Measurements from ENCODE around the gene IGF2. TPM values are rescaled to one million over a fixed set of nuclear protein-coding genes. Genes with fewer than 3 reads are reported as not detected.

The IGF2 gene
- total and polyA plus RNA-seq, 5 donors, result 34.6 to 94.1 (median 53.7) TPM

GRCh38 chr11:2121227-2122130, 17.7 kb downstream of the IGF2 start:
- H3K4me3 ChIP-seq (ENCODE audit: low read length), result no peak overlapping the region
- DNase-seq, result no peak
- no peaks in the 10 kb centered on the region for H3K4me1 ChIP-seq (ENCODE audit: control insufficient read depth, insufficient read depth, low read length)
- WGBS, result 84% methylated on average over 21 of the region's 21 CpGs
- no peak overlapping the region for H3K27ac ChIP-seq (ENCODE audit: low read length)
- ATAC-seq, result peak; percentile 13 to 36
- H3K9me3 ChIP-seq (ENCODE audit: control insufficient read depth, low read length), result no peaks in the 10 kb centered on the region
- intact Hi-C loops (cut with DNase I), result no loop called here
- H3K27me3 ChIP-seq (ENCODE audit: control insufficient read depth, insufficient read depth), result no peaks in the 10 kb centered on the region

GRCh38 chr11:2120359-2121100, 18.7 kb downstream of the IGF2 start:
- Histone ChIP-seq H3K9me3 (ENCODE audit: control insufficient read depth, low read length) (no peaks in the 10 kb centered on the region), H3K27me3 (ENCODE audit: control insufficient read depth, insufficient read depth) (no peaks in the 10 kb centered on the region), H3K4me1 (ENCODE audit: control insufficient read depth, insufficient read depth, low read length) (no peaks in the 10 kb centered on the region), H3K27ac (ENCODE audit: low read length) (no peak overlapping the region), H3K4me3 (ENCODE audit: low read length) (no peak overlapping the region)
- ATAC-seq (no peak), DNase-seq (no peak)
- intact Hi-C loops (cut with DNase I), result no loop called here
- 52% methylated on average over 23 of the region's 23 CpGs for WGBS

GRCh38 chr11:2118677-2119076, 20.5 kb downstream of the IGF2 start:
- Histone ChIP-seq H3K27me3 (ENCODE audit: control insufficient read depth, insufficient read depth) (no peaks in the 10 kb centered on the region), H3K4me1 (ENCODE audit: control insufficient read depth, insufficient read depth, low read length) (no peaks in the 10 kb centered on the region), H3K4me3 (ENCODE audit: low read length) (no peak overlapping the region), H3K9me3 (ENCODE audit: control insufficient read depth, low read length) (no peaks in the 10 kb centered on the region), H3K27ac (ENCODE audit: low read length) (no peak overlapping the region)
- ATAC-seq, result no peak
- intact Hi-C loops (cut with DNase I), result no loop called here
- WGBS, result 81% methylated on average over 4 of the region's 4 CpGs
- no peak for DNase-seq

- 91% methylated on average over 1 of the region's 1 CpG for WGBS
Measured at GRCh38 chr11:2116680-2117079, 22.5 kb downstream of the IGF2 start.

GRCh38 chr11:2115308-2115707, 23.9 kb downstream of the IGF2 start:
- no peak overlapping the region for H3K4me3 ChIP-seq (ENCODE audit: low read length)
- peak in 1 of 2 donors; percentile 20 for ATAC-seq
- no peaks in the 10 kb centered on the region for H3K4me1 ChIP-seq (ENCODE audit: control insufficient read depth, insufficient read depth, low read length)
- DNase-seq, result no peak
- no peaks in the 10 kb centered on the region for H3K27me3 ChIP-seq (ENCODE audit: control insufficient read depth, insufficient read depth)
- H3K27ac ChIP-seq (ENCODE audit: low read length), result no peak overlapping the region
- WGBS, result 95% methylated on average over 12 of the region's 12 CpGs
- intact Hi-C loops (cut with DNase I), result no loop called here
- no peaks in the 10 kb centered on the region for H3K9me3 ChIP-seq (ENCODE audit: control insufficient read depth, low read length)

More at GRCh38 chr11:2116680-2117079, 22.5 kb downstream of the IGF2 start:
- Histone ChIP-seq H3K4me3 (ENCODE audit: low read length) (no peak overlapping the region), H3K27ac (ENCODE audit: low read length) (no peak overlapping the region), H3K4me1 (ENCODE audit: control insufficient read depth, insufficient read depth, low read length) (no peaks in the 10 kb centered on the region), H3K9me3 (ENCODE audit: control insufficient read depth, low read length) (no peaks in the 10 kb centered on the region), H3K27me3 (ENCODE audit: control insufficient read depth, insufficient read depth) (no peaks in the 10 kb centered on the region)
- intact Hi-C loops (cut with DNase I), result no loop called here
- no peak for ATAC-seq
- DNase-seq, result no peak

GRCh38 chr11:2114430-2115241, 24.6 kb downstream of the IGF2 start:
- DNase-seq (peak in 2 of 3 donors; percentile 66 to 72), ATAC-seq (peak; percentile 49 to 65)
- no peak overlapping the region for H3K4me3 ChIP-seq (ENCODE audit: low read length)
- intact Hi-C loops (cut with DNase I), result no loop called here
- H3K27ac ChIP-seq (ENCODE audit: low read length), result no peak overlapping the region
- H3K9me3 ChIP-seq (ENCODE audit: control insufficient read depth, low read length), result no peaks in the 10 kb centered on the region
- no peaks in the 10 kb centered on the region for H3K27me3 ChIP-seq (ENCODE audit: control insufficient read depth, insufficient read depth)
- H3K4me1 ChIP-seq (ENCODE audit: control insufficient read depth, insufficient read depth, low read length), result no peaks in the 10 kb centered on the region
- WGBS, result 71% methylated on average over 32 of the region's 32 CpGs

- no peak for ATAC-seq
- 83% methylated on average over 11 of the region's 11 CpGs for WGBS
- Histone ChIP-seq H3K4me3 (ENCODE audit: low read length) (no peak overlapping the region), H3K9me3 (ENCODE audit: control insufficient read depth, low read length) (no peaks in the 10 kb centered on the region), H3K27ac (ENCODE audit: low read length) (no peak overlapping the region), H3K4me1 (ENCODE audit: control insufficient read depth, insufficient read depth, low read length) (no peaks in the 10 kb centered on the region), H3K27me3 (ENCODE audit: control insufficient read depth, insufficient read depth) (no peaks in the 10 kb centered on the region)
- intact Hi-C loops (cut with DNase I), result no loop called here
- DNase-seq, result no peak
Measured at GRCh38 chr11:2113776-2114175, 25.4 kb downstream of the IGF2 start.

GRCh38 chr11:2110521-2110920, 28.7 kb downstream of the IGF2 start:
- intact Hi-C loops (cut with DNase I), result no loop called here
- Histone ChIP-seq H3K9me3 (ENCODE audit: control insufficient read depth, low read length) (no peaks in the 10 kb centered on the region), H3K4me1 (ENCODE audit: control insufficient read depth, insufficient read depth, low read length) (no peaks in the 10 kb centered on the region), H3K4me3 (ENCODE audit: low read length) (no peak overlapping the region), H3K27me3 (ENCODE audit: control insufficient read depth, insufficient read depth) (no peaks in the 10 kb centered on the region), H3K27ac (ENCODE audit: low read length) (no peak overlapping the region)
- no peak for ATAC-seq
- DNase-seq, result no peak
- 87% methylated on average over 12 of the region's 12 CpGs for WGBS

- H3K4me3 ChIP-seq (ENCODE audit: low read length), result no peak overlapping the region
- H3K4me1 ChIP-seq (ENCODE audit: control insufficient read depth, insufficient read depth, low read length), result no peaks in the 10 kb centered on the region
- no peak overlapping the region for H3K27ac ChIP-seq (ENCODE audit: low read length)
- H3K9me3 ChIP-seq (ENCODE audit: control insufficient read depth, low read length), result no peaks in the 10 kb centered on the region
- H3K27me3 ChIP-seq (ENCODE audit: control insufficient read depth, insufficient read depth), result no peaks in the 10 kb centered on the region
- intact Hi-C loops (cut with DNase I), result no loop called here
- WGBS, result 21% methylated on average over 14 of the region's 14 CpGs
- ATAC-seq, result peak; percentile 55 to 58
- DNase-seq, result peak in 2 of 3 donors; percentile 62 to 66
Measured at GRCh38 chr11:2109541-2110019, 29.6 kb downstream of the IGF2 start.

GRCh38 chr11:2108675-2109491, 30.3 kb downstream of the IGF2 start:
- Histone ChIP-seq H3K27me3 (ENCODE audit: control insufficient read depth, insufficient read depth) (no peaks in the 10 kb centered on the region), H3K4me1 (ENCODE audit: control insufficient read depth, insufficient read depth, low read length) (no peaks in the 10 kb centered on the region), H3K4me3 (ENCODE audit: low read length) (no peak overlapping the region), H3K9me3 (ENCODE audit: control insufficient read depth, low read length) (no peaks in the 10 kb centered on the region), H3K27ac (ENCODE audit: low read length) (no peak overlapping the region)
- intact Hi-C loops (cut with DNase I), result no loop called here
- WGBS, result 48% methylated on average over 23 of the region's 23 CpGs
- ATAC-seq (peak in 1 of 2 donors; percentile 23), DNase-seq (peak in 2 of 3 donors; percentile 59 to 65)
